SK-N-SH (cell line): Measurements from ENCODE around the gene ARHGEF28. TPM values are rescaled to one million over a fixed set of nuclear protein-coding genes. Genes with fewer than 3 reads are reported as not detected.
A peak's percentile ranks its signal among the peaks of the same experiment; 100 is the strongest.

Experiments used
- CTCF ChIA-PET: fragments of 300-600, 350-600 bp; formaldehyde crosslinking; extraction: SDS; loops from one replicate; lab custom pipeline; 2021; lab: Yijun Ruan, JAX
- POLR2A ChIA-PET: fragments of 350-600 bp; sonication (Branson Sonifier 250); formaldehyde crosslinking; extraction: SDS; loops from one replicate; lab custom pipeline; 2020; ENCODE audit warnings: antibody characterized with exemption, inconsistent platforms; lab: Yijun Ruan, JAX
- DNase-seq: peaks from one replicate; pipeline ENCODE4 v3.0.0; 2012
- H2AFZ ChIP-seq: fragments of 200-600 bp; sonication (generic); 2 replicates; pipeline ENCODE4 v1.8.1; 2016; ENCODE audit warnings: antibody characterized with exemption, mild to moderate bottlenecking, low read depth
- H3F3A ChIP-seq: fragments of 200-600 bp; sonication (generic); replicated peaks from 2 replicates; pipeline ENCODE3; 2016; ENCODE audit warnings: antibody characterized with exemption, mild to moderate bottlenecking; ENCODE audit not compliant: insufficient read depth
- H3K27ac ChIP-seq, 2 experiments: fragments of 200-500 bp in 1 of 2; fragments of 200-600 bp in 1 of 2; sonication (Bioruptor generic) in 1 of 2; sonication (generic), shearing (Covaris generic) in 1 of 2; 2 replicates each; pipeline versions ENCODE4 v1.5.1 to v1.6.1; 2014 to 2016; ENCODE audit warnings: low read depth in 2 of 2, inconsistent platforms in 1 of 2, low read length in 1 of 2, mild to moderate bottlenecking in 1 of 2, mixed read lengths in 1 of 2
- H3K27me3 ChIP-seq: fragments of 200-600 bp; sonication (generic), shearing (Covaris generic); 2 replicates; pipeline ENCODE4 v1.6.1; 2016; ENCODE audit warnings: mixed run types; ENCODE audit not compliant: insufficient read depth
- H3K36me3 ChIP-seq, 2 experiments: fragments of 200-500 bp in 1 of 2; fragments of 200-600 bp in 1 of 2; sonication (Bioruptor generic) in 1 of 2; sonication (generic) in 1 of 2; replicated peaks in 1 of 2; 2 replicates each; pipeline versions ENCODE3 to v1.5.1; 2014 to 2016; ENCODE audit warnings: low read length in 1 of 2, mild to moderate bottlenecking in 1 of 2; ENCODE audit not compliant: insufficient read depth in 2 of 2, control insufficient read depth in 1 of 2
- H3K4me1 ChIP-seq, 2 experiments: fragments of 200-500 bp in 1 of 2; fragments of 200-600 bp in 1 of 2; sonication (Bioruptor generic) in 1 of 2; sonication (generic), shearing (Covaris generic) in 1 of 2; 2 replicates each; pipeline versions ENCODE4 v1.5.1 to v1.6.1; 2014 to 2016; ENCODE audit warnings: low read depth in 1 of 2, low read length in 1 of 2, mixed run types in 1 of 2; ENCODE audit not compliant: insufficient read depth in 2 of 2, control insufficient read depth in 1 of 2
- H3K4me2 ChIP-seq: fragments of 200-600 bp; sonication (generic), shearing (Covaris generic); 2 replicates; pipeline ENCODE4 v1.6.1; 2017; ENCODE audit warnings: mixed run types
- H3K4me3 ChIP-seq, 2 experiments: fragments of 200-500 bp in 1 of 2; fragments of 200-600 bp in 1 of 2; sonication (Bioruptor generic) in 1 of 2; sonication (generic), shearing (Covaris generic) in 1 of 2; 2 replicates each; pipeline versions ENCODE4 v1.5.1 to v1.8.1; 2014 to 2016; ENCODE audit warnings: low read depth in 2 of 2, inconsistent platforms in 1 of 2, low read length in 1 of 2, mild to moderate bottlenecking in 1 of 2, mixed read lengths in 1 of 2, moderate library complexity in 1 of 2
- H3K79me2 ChIP-seq: fragments of 200-600 bp; sonication (generic); 2 replicates; pipeline ENCODE4 v1.8.1; 2017; ENCODE audit warnings: mild to moderate bottlenecking; ENCODE audit not compliant: insufficient read depth
- H3K9ac ChIP-seq: fragments of 200-600 bp; sonication (generic); 2 replicates; pipeline ENCODE4 v1.6.1; 2017; ENCODE audit warnings: mixed run types
- H3K9me2 ChIP-seq: fragments of 200-600 bp; sonication (generic); 2 replicates; pipeline ENCODE4 v1.6.1; 2017; ENCODE audit warnings: mixed run types
- H3K9me3 ChIP-seq: fragments of 200-600 bp; sonication (generic); 2 replicates; pipeline ENCODE4 v1.6.1; 2017; ENCODE audit warnings: mixed run types, mild to moderate bottlenecking, moderate library complexity
- H4K20me1 ChIP-seq: fragments of 200-600 bp; sonication (generic); 2 replicates; pipeline ENCODE4 v1.6.1; 2017; ENCODE audit warnings: mild to moderate bottlenecking, mixed run types; ENCODE audit not compliant: insufficient read depth
- CHD2 ChIP-seq: fragments of 150-350 bp; IDR thresholded peaks from 2 replicates; pipeline ENCODE4 v1.6.1; 2018; ENCODE audit warnings: low read length; ENCODE audit not compliant: partially characterized antibody
- EP300 ChIP-seq, 2 experiments: IDR thresholded peaks; 2 replicates each; pipeline versions ENCODE4 v1.4.0 to v1.6.1; 2012; ENCODE audit warnings: borderline replicate concordance in 1 of 2, low read depth in 1 of 2, low read length in 1 of 2
- EZH2phosphoT487 ChIP-seq: fragments of 200-600 bp; sonication (generic); IDR thresholded peaks from 2 replicates; pipeline ENCODE4 v1.6.1; 2017; ENCODE audit warnings: low read depth, mixed run types, mild to moderate bottlenecking, antibody characterized with exemption, moderate library complexity, borderline replicate concordance
- FOXM1 ChIP-seq: IDR thresholded peaks from 2 replicates; pipeline ENCODE4 v1.4.0; 2012; ENCODE audit warnings: low read depth, mild to moderate bottlenecking
- GATA2 ChIP-seq: sonication (generic); formaldehyde crosslinking; IDR thresholded peaks from 2 replicates; pipeline ENCODE4 v1.5.0; 2020; ENCODE audit warnings: mild to moderate bottlenecking, missing genetic modification reagents
- JUND ChIP-seq: IDR thresholded peaks from 2 replicates; pipeline ENCODE4 v1.4.0; 2012
- MXI1 ChIP-seq: IDR thresholded peaks from 2 replicates; pipeline ENCODE4 v1.6.1; 2012; ENCODE audit warnings: mild to moderate bottlenecking, low read depth, low read length, improper control_type of control experiment
- NRF1 ChIP-seq: IDR thresholded peaks from 2 replicates; pipeline ENCODE4 v1.6.1; 2012; ENCODE audit warnings: low read depth, mild to moderate bottlenecking, low read length
- POLR2AphosphoS5 ChIP-seq: IDR thresholded peaks from 2 replicates; pipeline ENCODE4 v1.6.1; 2012; ENCODE audit warnings: low read depth, low read length
- RAD21 ChIP-seq: IDR thresholded peaks from 2 replicates; pipeline ENCODE4 v1.6.1; 2012; ENCODE audit warnings: mild to moderate bottlenecking, low read length
- RCOR1 ChIP-seq: fragments of 150-350 bp; IDR thresholded peaks from 2 replicates; pipeline ENCODE4 v1.6.1; 2017; ENCODE audit warnings: antibody characterized with exemption, low read length
- RFX5 ChIP-seq: IDR thresholded peaks from 2 replicates; pipeline ENCODE4 v1.6.1; 2012; ENCODE audit warnings: mild to moderate bottlenecking, improper control_type of control experiment, low read length
- RXRA ChIP-seq: IDR thresholded peaks from 2 replicates; pipeline ENCODE4 v1.4.0; 2012; ENCODE audit warnings: low read depth, mild to moderate bottlenecking, borderline replicate concordance
- SMC3 ChIP-seq: IDR thresholded peaks from 2 replicates; pipeline ENCODE4 v1.6.1; 2012; ENCODE audit warnings: low read depth, low read length, improper control_type of control experiment
- TAF1 ChIP-seq: IDR thresholded peaks from 2 replicates; pipeline ENCODE4 v1.6.1; 2012; ENCODE audit warnings: low read depth, mild to moderate bottlenecking, low read length, moderate library complexity, borderline replicate concordance
- TEAD4 ChIP-seq: IDR thresholded peaks from 2 replicates; pipeline ENCODE4 v1.4.0; 2012; ENCODE audit warnings: mild to moderate bottlenecking, borderline replicate concordance; ENCODE audit not compliant: insufficient read depth
- USF2 ChIP-seq: fragments of 150-350 bp; IDR thresholded peaks from 2 replicates; pipeline ENCODE4 v1.6.1; 2017; ENCODE audit warnings: antibody characterized with exemption, low read length, low read depth, borderline replicate concordance
- YY1 ChIP-seq: IDR thresholded peaks from 2 replicates; pipeline ENCODE4 v1.4.0; 2012; ENCODE audit warnings: low read depth, mild to moderate bottlenecking
- polyA plus RNA-seq, 3 experiments: library from polyadenylated mRNA; depleted of rRNA; stranded (reverse); fragments of >200 nt; gene quantifications; 2 replicates each; pipeline ENCODE4 v1.2.3, GENCODE V29; 2012
- TF ChIP-seq, protein P1 (sequence below): IDR thresholded peaks from 2 replicates; pipeline ENCODE4 v1.4.0; 2012; ENCODE audit warnings: low read depth, borderline replicate concordance
- TF ChIP-seq, protein P2 (sequence below): IDR thresholded peaks from 2 replicates; pipeline ENCODE4 v1.4.0; 2012; ENCODE audit warnings: low read depth
- TF ChIP-seq, protein P3 (sequence below): fragments of 200-600 bp; sonication (generic); IDR thresholded peaks from 2 replicates; pipeline ENCODE4 v1.6.1; 2017; ENCODE audit warnings: antibody characterized with exemption, mild to moderate bottlenecking, moderate library complexity

The ARHGEF28 gene
- polyA plus RNA-seq, 1 of the 3 experiments (the other 2 are of a cell fraction) = 4.2 TPM

DNA sequence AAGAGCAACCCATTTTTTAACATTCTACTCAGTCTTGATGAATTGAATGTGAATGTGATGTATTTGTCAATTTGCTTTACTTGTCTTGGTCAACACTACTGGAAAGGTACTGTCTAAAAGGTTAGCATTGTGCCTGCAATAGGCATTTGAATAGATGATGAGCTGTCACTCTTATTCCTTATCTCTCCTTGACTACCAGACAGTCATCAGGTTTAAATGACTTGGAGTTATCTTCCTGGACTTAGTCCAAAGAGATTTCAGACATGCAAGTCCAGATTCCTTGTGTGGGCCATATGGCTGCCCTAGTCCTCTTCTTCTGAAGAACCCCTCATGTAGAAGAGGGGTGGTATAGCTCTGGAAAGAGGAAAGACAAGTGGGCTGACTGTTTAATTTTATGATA lies 4.8 kb downstream of the ARHGEF28 start:
- peaks cover 77% of the 10 kb centered on the region for H3K79me2 ChIP-seq
- POLR2A ChIA-PET = no interaction called here
- no peak overlapping the region for H2AFZ ChIP-seq
- H3K9me2 ChIP-seq = no peaks in the 10 kb centered on the region
- no peak overlapping the region for H3K4me3 ChIP-seq
- H3K4me1 ChIP-seq = peaks cover 3 to 9% of the 10 kb centered on the region in 2 experiments; a peak in 3 of 4 replicates
- DNase-seq = no peak
- no peaks in the 10 kb centered on the region for H4K20me1 ChIP-seq
- no peak overlapping the region for H3K27ac ChIP-seq
- no peak overlapping the region for H3K9ac ChIP-seq
- no peak for TF ChIP-seq TAF1
- TF ChIP-seq FOXM1 = no peak
- no peak for TF ChIP-seq EP300 (IDR thresholded peaks at IDR 0.05; ENCODE audit: borderline replicate concordance in 1 of 2, low read depth in 1 of 2, low read length in 1 of 2)
- 0 out of 2 replicates have a peak, but pooled peaks have one; percentile 12 for TF ChIP-seq GATA2 (CRISPR knock-in tag)
- no peak for TF ChIP-seq MXI1
- no peak for TF ChIP-seq JUND
- no peak for TF ChIP-seq NRF1
- TF ChIP-seq POLR2AphosphoS5 = no peak
- TF ChIP-seq RCOR1 = no peak
- TF ChIP-seq, all 33 proteins: peak for 1
- Histone ChIP-seq H3K4me2 (no peak overlapping the region), H3K27me3 (no peaks in the 10 kb centered on the region), H3F3A (no peaks in the 10 kb centered on the region), H3K9me3 (no peaks in the 10 kb centered on the region), H3K36me3 (no peaks in the 10 kb centered on the region)
- CTCF ChIA-PET = no interaction called here

DNA sequence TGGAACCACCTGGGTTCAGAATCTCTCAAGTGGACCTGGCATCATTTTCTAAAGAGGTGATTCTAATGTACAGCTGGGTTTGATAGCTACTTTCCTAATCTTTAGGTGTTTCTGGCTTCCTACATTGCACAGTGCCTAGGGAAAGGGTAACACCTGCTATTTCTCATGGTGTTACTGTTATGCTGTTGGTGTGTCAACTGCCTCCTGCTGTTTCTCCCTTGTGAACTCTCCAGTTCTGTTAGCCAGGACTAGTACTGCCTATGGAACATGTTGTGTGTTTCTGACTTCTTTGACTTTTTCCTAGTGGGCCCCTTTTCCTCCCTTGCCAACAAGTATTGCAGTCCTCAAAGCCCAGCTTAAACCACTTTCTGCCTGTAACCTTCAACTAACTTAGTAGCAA lies 5.5 kb downstream of the ARHGEF28 start:
- POLR2A ChIA-PET = no interaction called here
- DNase-seq = no peak

More for the DNA sequence above, 5.5 kb downstream of the ARHGEF28 start:
- H2AFZ ChIP-seq = no peak overlapping the region
- H3K4me1 ChIP-seq = peaks cover 3 to 9% of the 10 kb centered on the region in 2 experiments; a peak in 3 of 4 replicates
- no peaks in the 10 kb centered on the region for H3K9me3 ChIP-seq
- no peaks in the 10 kb centered on the region for H4K20me1 ChIP-seq
- no peak overlapping the region for H3K4me2 ChIP-seq
- peaks cover 77% of the 10 kb centered on the region for H3K79me2 ChIP-seq
- no peaks in the 10 kb centered on the region for H3F3A ChIP-seq
- TF ChIP-seq USF2 (no peak), CHD2 (no peak), FOXM1 (no peak), NRF1 (no peak), SMC3 (no peak), EP300 (IDR thresholded peaks at IDR 0.05; ENCODE audit: borderline replicate concordance in 1 of 2, low read depth in 1 of 2, low read length in 1 of 2) (no peak), RCOR1 (no peak), RAD21 (no peak), TAF1 (no peak), EZH2phosphoT487 (no peak), TEAD4 (no peak), YY1 (no peak), RXRA (no peak), RFX5 (no peak), POLR2AphosphoS5 (no peak)
- TF ChIP-seq, protein P1, sequence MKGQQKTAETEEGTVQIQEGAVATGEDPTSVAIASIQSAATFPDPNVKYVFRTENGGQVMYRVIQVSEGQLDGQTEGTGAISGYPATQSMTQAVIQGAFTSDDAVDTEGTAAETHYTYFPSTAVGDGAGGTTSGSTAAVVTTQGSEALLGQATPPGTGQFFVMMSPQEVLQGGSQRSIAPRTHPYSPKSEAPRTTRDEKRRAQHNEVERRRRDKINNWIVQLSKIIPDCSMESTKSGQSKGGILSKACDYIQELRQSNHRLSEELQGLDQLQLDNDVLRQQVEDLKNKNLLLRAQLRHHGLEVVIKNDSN = no peak
- TF ChIP-seq, protein P2, sequence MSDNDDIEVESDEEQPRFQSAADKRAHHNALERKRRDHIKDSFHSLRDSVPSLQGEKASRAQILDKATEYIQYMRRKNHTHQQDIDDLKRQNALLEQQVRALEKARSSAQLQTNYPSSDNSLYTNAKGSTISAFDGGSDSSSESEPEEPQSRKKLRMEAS = no peak
- TF ChIP-seq, protein P3, sequence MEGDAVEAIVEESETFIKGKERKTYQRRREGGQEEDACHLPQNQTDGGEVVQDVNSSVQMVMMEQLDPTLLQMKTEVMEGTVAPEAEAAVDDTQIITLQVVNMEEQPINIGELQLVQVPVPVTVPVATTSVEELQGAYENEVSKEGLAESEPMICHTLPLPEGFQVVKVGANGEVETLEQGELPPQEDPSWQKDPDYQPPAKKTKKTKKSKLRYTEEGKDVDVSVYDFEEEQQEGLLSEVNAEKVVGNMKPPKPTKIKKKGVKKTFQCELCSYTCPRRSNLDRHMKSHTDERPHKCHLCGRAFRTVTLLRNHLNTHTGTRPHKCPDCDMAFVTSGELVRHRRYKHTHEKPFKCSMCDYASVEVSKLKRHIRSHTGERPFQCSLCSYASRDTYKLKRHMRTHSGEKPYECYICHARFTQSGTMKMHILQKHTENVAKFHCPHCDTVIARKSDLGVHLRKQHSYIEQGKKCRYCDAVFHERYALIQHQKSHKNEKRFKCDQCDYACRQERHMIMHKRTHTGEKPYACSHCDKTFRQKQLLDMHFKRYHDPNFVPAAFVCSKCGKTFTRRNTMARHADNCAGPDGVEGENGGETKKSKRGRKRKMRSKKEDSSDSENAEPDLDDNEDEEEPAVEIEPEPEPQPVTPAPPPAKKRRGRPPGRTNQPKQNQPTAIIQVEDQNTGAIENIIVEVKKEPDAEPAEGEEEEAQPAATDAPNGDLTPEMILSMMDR = no peak
- H3K4me3 ChIP-seq = no peak overlapping the region
- no peaks in the 10 kb centered on the region for H3K27me3 ChIP-seq
- CTCF ChIA-PET = interaction anchor here (0.6 kb wide), 1 partner anchor 9 kb away, joined by 3 read pairs; no protein-coding TSS in a partner anchor
- no peaks in the 10 kb centered on the region for H3K9me2 ChIP-seq
- H3K36me3 ChIP-seq = no peaks in the 10 kb centered on the region
- H3K27ac ChIP-seq = no peak overlapping the region
- no peak overlapping the region for H3K9ac ChIP-seq
